ENCODE measurements around the gene POU6F1. TPM values are rescaled to one million over a fixed set of nuclear protein-coding genes. Genes with fewer than 3 reads are reported as not detected.

Gene POU6F1
- total RNA-seq, 1 experiment from 2014 or later = 13.3 TPM

- Mint-ChIP-seq H3K4me1 (peaks cover 10 to 17% of the 10 kb centered on the region in 2 experiments), H3K9me3 (no peaks in the 10 kb centered on the region), H3K36me3 (ENCODE audit: insufficient read depth in 1 of 3, low read depth in 3 of 3) (peaks cover 0 to 10% (median 3%) of the 10 kb centered on the region in 3 experiments; a peak in 2 of 7 replicates), H3K4me3 (no peak overlapping the region), H3K27me3 (ENCODE audit: low read depth) (peaks cover 13% of the 10 kb centered on the region), H3K27ac (peak overlapping the region in 1 of 3 experiments; percentile 44; a peak in 3 of 7 replicates)
- Histone ChIP-seq H3K9ac (ENCODE audit: extremely low read depth, insufficient read length, low read length) (peak overlapping the region; percentile 18), H2BK120ac (ENCODE audit: low read depth, low read length, poor library complexity, severe bottlenecking) (no peak overlapping the region), H3K4me1 (ENCODE audit: insufficient read depth, low read length) (no peaks in the 10 kb centered on the region), H2AFZ (ENCODE audit: low read length) (no peak overlapping the region), H3K14ac (ENCODE audit: insufficient read depth, low read length) (no peak overlapping the region), H3K18ac (ENCODE audit: insufficient read length, low read depth, low read length) (no peak overlapping the region), H3K27ac (ENCODE audit: insufficient read length, low read depth, low read length) (no peak overlapping the region), H3K9me3 (ENCODE audit: control insufficient read depth, low read depth, low read length) (no peaks in the 10 kb centered on the region), H3K79me2 (ENCODE audit: insufficient read depth, low read length) (no peaks in the 10 kb centered on the region), H3K27me3 (ENCODE audit: insufficient read depth, low read length) (no peaks in the 10 kb centered on the region), H2BK12ac (ENCODE audit: insufficient read length, low read depth, low read length) (no peak overlapping the region), H3T11ph (ENCODE audit: low read length) (no peak overlapping the region), H3K4me2 (ENCODE audit: insufficient read depth, insufficient read length, low read length) (no peak overlapping the region), H3K79me1 (ENCODE audit: insufficient read depth, low read depth, low read length, poor library complexity, severe bottlenecking) (no peaks in the 10 kb centered on the region), H3K23ac (ENCODE audit: insufficient read length, low read depth, low read length) (no peak overlapping the region), H2BK20ac (ENCODE audit: low read depth, low read length, poor library complexity, severe bottlenecking) (no peak overlapping the region), H4K91ac (ENCODE audit: insufficient read length, low read depth, low read length) (no peak overlapping the region), H4K5ac (ENCODE audit: insufficient read length, low read depth, low read length) (no peak overlapping the region), H4K20me1 (ENCODE audit: control insufficient read depth, insufficient read depth, insufficient read length) (no peaks in the 10 kb centered on the region), H3K56ac (ENCODE audit: insufficient read length, low read depth, low read length) (no peak overlapping the region), H2BK5ac (ENCODE audit: insufficient read length, low read length) (no peak overlapping the region), H4K8ac (replicated peaks; ENCODE audit: insufficient read length, low read depth, low read length) (no peak overlapping the region), H2BK15ac (ENCODE audit: low read depth, low read length) (no peak overlapping the region), H3K23me2 (ENCODE audit: insufficient read length, low read depth, low read length, poor library complexity, severe bottlenecking) (no peaks in the 10 kb centered on the region), H2AK5ac (ENCODE audit: insufficient read length, low read length) (no peak overlapping the region), H3K4ac (ENCODE audit: low read depth, low read length) (no peak overlapping the region)
- no CpG with 5 or more reads among the region's 14 CpGs for WGBS (ENCODE audit: extremely low coverage, insufficient read length, low lambda C conversion rate)
- DNase-seq = no peak
- no peak for TF ChIP-seq CTCF (conservative IDR thresholded peaks at IDR 0.05)
These were observed 29.4 kb downstream of the POU6F1 start for GRCh38 chr12:51188359-51189051.

Data from H9 (cell line).